HEK293T (cell line): ENCODE results near the gene CADM2.

Experiments used
- CTCF ChIA-PET: fragments of 350-600 bp; formaldehyde crosslinking; extraction: SDS; loops from one replicate; lab custom pipeline; 2021; ENCODE audit warnings: antibody characterized with exemption, inconsistent platforms; lab: Yijun Ruan, JAX
- POLR2A ChIA-PET: fragments of 350-600 bp; formaldehyde crosslinking; extraction: SDS; loops from one replicate; lab custom pipeline; 2020; ENCODE audit warnings: antibody characterized with exemption, inconsistent platforms; lab: Yijun Ruan, JAX
- DNase-seq: peaks from one replicate; pipeline ENCODE4 v3.0.0; 2012; ENCODE audit warnings: mixed read lengths; ENCODE audit errors: extremely low spot score
- ARNT ChIP-seq: fragments of 450-650 bp; IDR thresholded peaks from 2 replicates; pipeline ENCODE4 v1.6.1; 2017; ENCODE audit warnings: mild to moderate bottlenecking
- BHLHE40 ChIP-seq: fragments of 450-650 bp; IDR thresholded peaks from 2 replicates; pipeline ENCODE4 v1.6.1; 2016; ENCODE audit warnings: mild to moderate bottlenecking, moderate library complexity, borderline replicate concordance
- CTBP1 ChIP-seq: fragments of 450-650 bp; IDR thresholded peaks from 2 replicates; pipeline ENCODE4 v1.6.1; 2016; ENCODE audit warnings: borderline replicate concordance
- ELF4 ChIP-seq: fragments of 450-650 bp; IDR thresholded peaks from 2 replicates; pipeline ENCODE4 v1.6.1; 2017; ENCODE audit warnings: antibody characterized with exemption
- FOXA1 ChIP-seq: fragments of 450-650 bp; IDR thresholded peaks from 2 replicates; pipeline ENCODE4 v1.6.1; 2016; ENCODE audit warnings: mild to moderate bottlenecking
- FOXK2 ChIP-seq: fragments of 450-650 bp; IDR thresholded peaks from 2 replicates; pipeline ENCODE4 v1.6.1; 2016; ENCODE audit warnings: mild to moderate bottlenecking
- FOXM1 ChIP-seq: fragments of 450-650 bp; IDR thresholded peaks from 2 replicates; pipeline ENCODE4 v1.6.1; 2017; ENCODE audit warnings: mild to moderate bottlenecking, borderline replicate concordance
- HDGF ChIP-seq: fragments of 450-650 bp; IDR thresholded peaks from 2 replicates; pipeline ENCODE4 v1.6.1; 2017; ENCODE audit warnings: antibody characterized with exemption, borderline replicate concordance
- L3MBTL2 ChIP-seq: fragments of 450-650 bp; conservative IDR thresholded peaks from 2 replicates; pipeline ENCODE4 v1.6.1; 2016; ENCODE audit warnings: mild to moderate bottlenecking
- LEF1 ChIP-seq: fragments of 450-650 bp; IDR thresholded peaks from 2 replicates; pipeline ENCODE4 v1.6.1; 2017; ENCODE audit warnings: mild to moderate bottlenecking, borderline replicate concordance
- NFRKB ChIP-seq: fragments of 450-650 bp; IDR thresholded peaks from 2 replicates; pipeline ENCODE4 v1.6.1; 2016; ENCODE audit warnings: mild to moderate bottlenecking, moderate library complexity
- SP1 ChIP-seq: fragments of 450-650 bp; IDR thresholded peaks from 2 replicates; pipeline ENCODE4 v1.6.1; 2017
- SUZ12 ChIP-seq: fragments of 450-650 bp; IDR thresholded peaks from 2 replicates; pipeline ENCODE4 v1.6.1; 2016; ENCODE audit warnings: mild to moderate bottlenecking
- TARDBP ChIP-seq: fragments of 450-650 bp; IDR thresholded peaks from 2 replicates; pipeline ENCODE4 v1.6.1; 2016
- ZNF384 ChIP-seq: fragments of 450-650 bp; IDR thresholded peaks from 2 replicates; pipeline ENCODE4 v1.6.1; 2016
- TF ChIP-seq, protein P1 (sequence below): fragments of 450-650 bp; IDR thresholded peaks from 2 replicates; pipeline ENCODE4 v1.6.1; 2016

CADM2 gene

DNA sequence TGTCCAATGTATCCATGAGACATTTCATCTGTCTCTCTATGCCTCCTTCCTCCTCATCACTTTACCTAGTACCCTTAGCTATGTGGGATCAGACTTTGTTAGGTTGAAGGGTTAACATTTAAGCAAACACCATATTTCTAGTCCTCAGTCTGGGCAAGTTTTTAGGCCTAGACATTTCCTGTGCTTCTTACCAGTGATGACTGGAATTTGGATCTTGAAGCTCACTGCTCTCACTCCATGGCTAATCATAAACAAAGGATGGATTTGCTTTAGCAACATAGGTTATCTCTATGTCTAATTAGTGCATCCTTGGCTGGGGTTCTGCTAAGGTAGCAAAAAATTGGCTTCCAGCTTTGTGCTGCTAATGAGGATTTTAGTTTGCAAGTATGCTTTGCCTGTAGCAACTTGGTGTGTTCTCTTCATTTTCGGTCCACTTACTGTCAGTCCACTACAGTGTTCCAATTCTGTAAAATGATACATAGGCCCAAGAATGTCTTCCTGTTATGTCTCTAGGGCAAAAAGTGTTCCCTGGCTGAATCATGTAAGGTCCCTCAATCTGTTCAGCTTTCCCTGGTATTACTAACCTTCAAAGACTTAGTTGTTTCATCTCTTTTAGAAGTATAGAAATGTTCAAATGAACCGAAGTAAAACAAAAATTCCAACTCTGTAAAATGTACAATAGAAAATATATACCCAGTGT is 615.4 kb downstream of the CADM2 start:
- TF ChIP-seq SP1 (no peak), NFRKB (no peak), FOXM1 (no peak), FOXA1 (no peak), BHLHE40 (no peak), HDGF (no peak), FOXK2 (no peak), L3MBTL2 (no peak), TARDBP (no peak), ELF4 (no peak), SUZ12 (no peak), LEF1 (no peak), ZNF384 (no peak), ARNT (no peak), CTBP1 (no peak)
- TF ChIP-seq, protein P1, sequence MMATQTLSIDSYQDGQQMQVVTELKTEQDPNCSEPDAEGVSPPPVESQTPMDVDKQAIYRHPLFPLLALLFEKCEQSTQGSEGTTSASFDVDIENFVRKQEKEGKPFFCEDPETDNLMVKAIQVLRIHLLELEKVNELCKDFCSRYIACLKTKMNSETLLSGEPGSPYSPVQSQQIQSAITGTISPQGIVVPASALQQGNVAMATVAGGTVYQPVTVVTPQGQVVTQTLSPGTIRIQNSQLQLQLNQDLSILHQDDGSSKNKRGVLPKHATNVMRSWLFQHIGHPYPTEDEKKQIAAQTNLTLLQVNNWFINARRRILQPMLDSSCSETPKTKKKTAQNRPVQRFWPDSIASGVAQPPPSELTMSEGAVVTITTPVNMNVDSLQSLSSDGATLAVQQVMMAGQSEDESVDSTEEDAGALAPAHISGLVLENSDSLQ = no peak
- no peak for DNase-seq
- ChIA-PET POLR2A (no interaction called here), CTCF (no interaction called here)

DNA sequence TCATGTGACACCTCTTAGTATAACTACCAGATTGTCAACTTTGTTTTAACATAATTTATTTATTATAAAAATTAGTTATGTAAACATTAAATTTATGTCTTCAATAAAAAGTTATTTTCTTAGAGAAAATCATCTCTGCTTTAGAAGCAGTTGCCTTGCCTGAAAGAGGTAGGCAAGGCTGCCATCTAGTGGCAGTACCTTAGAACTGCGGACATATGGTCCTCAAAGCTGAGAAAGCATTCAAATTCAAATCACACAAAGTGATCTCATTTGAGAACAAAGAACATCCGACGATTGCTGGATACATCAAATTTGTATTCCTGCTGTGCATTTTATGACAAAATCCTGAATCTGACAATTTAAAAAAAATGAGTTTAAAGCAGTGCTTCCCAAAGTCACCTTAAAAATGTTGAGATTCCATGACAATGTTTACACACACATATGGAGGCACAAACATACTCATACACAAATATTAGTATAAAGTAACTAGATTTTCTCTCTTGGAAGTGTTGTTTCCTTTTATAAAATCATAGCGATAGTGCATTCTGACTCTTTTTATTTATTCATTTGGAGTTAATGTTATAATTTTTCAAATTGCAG is 617.4 kb downstream of the CADM2 start:
- ChIA-PET CTCF (no interaction called here), POLR2A (no interaction called here)
- TF ChIP-seq L3MBTL2 (no peak), ARNT (0 out of 2 replicates have a peak, but pooled peaks have one; percentile 4), ELF4 (no peak), FOXM1 (peak; percentile 8; the same call in 1 of the 2 replicates), BHLHE40 (no peak), SUZ12 (no peak)
- peak; percentile 49 for DNase-seq

DNA sequence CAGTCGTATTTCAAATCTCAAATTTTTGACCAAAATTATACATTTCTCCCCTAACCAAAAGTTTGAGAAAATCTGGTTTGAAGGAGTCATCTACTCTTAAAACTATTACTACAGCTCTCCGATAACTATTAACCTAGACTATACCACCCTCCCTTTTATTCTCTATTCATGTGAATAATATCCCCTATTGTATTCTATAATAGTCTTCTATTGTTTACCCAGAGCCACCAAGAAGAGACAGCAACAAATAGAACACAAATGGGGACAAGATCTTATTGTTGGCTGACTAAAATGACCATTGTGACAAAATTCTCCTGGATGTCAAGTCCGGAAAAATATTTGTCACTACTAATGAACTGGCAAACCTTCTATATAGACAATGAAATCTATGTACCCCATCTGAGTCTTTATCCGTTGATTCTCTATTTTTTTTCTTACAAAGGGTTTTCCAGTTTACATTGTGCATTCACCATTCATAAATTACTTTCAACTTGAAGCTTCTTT is 618.0 kb downstream of the CADM2 start:
- ChIA-PET CTCF (no interaction called here), POLR2A (no interaction called here)
- TF ChIP-seq ZNF384 = no peak
- no peak for TF ChIP-seq FOXM1
- no peak for TF ChIP-seq SP1
- no peak for TF ChIP-seq TARDBP
- TF ChIP-seq FOXA1 = no peak
- TF ChIP-seq ARNT = no peak
- TF ChIP-seq HDGF = no peak
- no peak for TF ChIP-seq FOXK2
- TF ChIP-seq ELF4 = no peak
- TF ChIP-seq, protein P1 = no peak
- TF ChIP-seq SUZ12 = no peak
- TF ChIP-seq CTBP1 = no peak
- no peak for TF ChIP-seq L3MBTL2
- no peak for TF ChIP-seq NFRKB
- DNase-seq = no peak

DNA sequence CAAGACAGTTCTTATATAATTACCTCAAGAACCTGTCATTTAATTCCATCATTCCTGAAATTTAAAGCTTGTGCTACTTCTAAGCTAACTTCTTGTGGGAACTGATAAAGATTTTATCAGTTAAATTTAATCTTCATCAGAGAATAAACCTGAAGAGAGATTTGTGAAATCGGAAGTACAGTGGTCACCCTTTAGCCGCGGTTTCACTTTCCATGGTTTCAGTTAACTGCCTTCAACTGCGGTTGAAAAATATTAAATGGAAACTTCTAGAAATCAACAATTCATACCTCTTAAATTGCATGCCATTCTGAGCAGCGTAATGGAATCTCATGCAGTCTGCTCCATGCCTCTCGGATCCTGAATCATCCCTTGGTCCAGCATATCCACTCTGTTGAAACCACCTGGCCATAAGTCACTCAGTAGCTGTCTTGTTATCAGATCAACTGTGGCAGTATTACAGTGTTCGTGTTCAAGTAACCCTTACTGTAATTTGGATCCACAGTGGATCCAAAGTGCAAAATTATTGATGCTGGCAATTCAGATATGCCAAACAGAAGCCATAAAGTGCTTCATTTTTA is 626.1 kb downstream of the CADM2 start:
- CTCF ChIA-PET = no interaction called here
- POLR2A ChIA-PET = no interaction called here
- TF ChIP-seq ZNF384 = no peak
- no peak for TF ChIP-seq FOXK2
- no peak for TF ChIP-seq LEF1
- no peak for TF ChIP-seq HDGF
- no peak for DNase-seq

DNA sequence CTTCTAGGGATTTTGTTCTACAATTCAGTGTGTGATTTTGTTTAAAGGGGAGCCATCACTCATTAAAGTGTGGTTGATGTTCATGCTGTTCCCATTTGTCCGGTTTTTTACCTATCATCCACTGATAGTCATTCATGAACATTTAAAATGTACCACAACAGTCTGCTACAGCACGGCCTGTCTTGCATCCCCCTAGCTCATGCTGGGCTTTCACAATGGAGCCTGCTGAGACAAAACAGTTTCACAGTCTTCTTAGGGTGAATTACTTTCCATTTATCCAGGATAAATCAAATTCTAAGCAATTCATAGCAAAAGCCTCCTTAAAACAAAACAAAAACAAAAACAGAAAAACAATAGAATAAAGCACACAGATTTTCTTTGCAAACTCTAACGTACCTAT is 627.2 kb downstream of the CADM2 start:
- CTCF ChIA-PET = no interaction called here
- TF ChIP-seq, protein P1 = no peak
- DNase-seq = no peak
- POLR2A ChIA-PET = no interaction called here

DNA sequence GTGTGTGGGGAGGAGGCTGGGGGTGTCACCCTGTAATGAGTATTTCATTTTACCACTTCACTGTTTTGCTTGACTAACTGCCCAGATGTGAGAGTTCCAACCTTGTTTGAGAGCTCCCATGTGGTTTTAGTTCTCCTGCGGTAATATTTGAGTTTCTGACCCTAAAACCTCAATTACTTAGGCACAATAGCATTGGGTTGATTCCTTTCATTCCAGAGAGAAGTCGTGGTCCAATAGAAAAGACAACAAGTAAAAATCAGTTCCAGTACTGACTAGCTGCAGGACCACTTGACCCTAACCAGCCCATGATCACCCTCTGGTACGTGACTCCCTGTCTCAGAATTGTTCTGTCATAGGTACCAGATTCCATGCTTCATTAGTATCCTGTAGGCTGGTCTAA is 630.4 kb downstream of the CADM2 start:
- no peak for DNase-seq
- TF ChIP-seq SUZ12 (no peak), ELF4 (no peak), SP1 (no peak), BHLHE40 (no peak), ZNF384 (no peak), ARNT (no peak), TARDBP (no peak), FOXK2 (no peak), CTBP1 (no peak), NFRKB (no peak), L3MBTL2 (no peak), HDGF (no peak), FOXM1 (no peak), FOXA1 (no peak)
- TF ChIP-seq, protein P1 = no peak
- CTCF ChIA-PET = no interaction called here
- POLR2A ChIA-PET = no interaction called here
